Parathyroid adenoma (tissue), 2 donors: ENCODE measurements around the gene ZNF200.
"Not testable (repeated sequence)": the region's sequence is repeated elsewhere in the genome, so short reads cannot be mapped to it uniquely, and the experiment has no call there.

Experiments used
- H2AFZ ChIP-seq: fragments of 300-600 bp; sonication (generic); one replicate; pipeline ENCODE4 v1.7.0; 2017; ENCODE audit warnings: antibody characterized with exemption, mild to moderate bottlenecking
- H3K27ac ChIP-seq: fragments of 300-600 bp; sonication (generic); one replicate; pipeline ENCODE4 v1.7.0; 2017
- H3K27me3 ChIP-seq: fragments of 300-600 bp; sonication (generic); one replicate; pipeline ENCODE4 v1.7.0; 2017; ENCODE audit warnings: low read length; ENCODE audit not compliant: control insufficient read depth, insufficient read depth
- H3K36me3 ChIP-seq: fragments of 300-600 bp; sonication (generic); one replicate; pipeline ENCODE4 v1.7.0; 2017; ENCODE audit warnings: low read length; ENCODE audit not compliant: control insufficient read depth, insufficient read depth
- H3K4me1 ChIP-seq: fragments of 300-600 bp; sonication (generic); one replicate; pipeline ENCODE4 v1.7.0; 2017; ENCODE audit warnings: control low read depth
- H3K4me2 ChIP-seq: fragments of 300-600 bp; sonication (generic); one replicate; pipeline ENCODE4 v1.7.0; 2017; ENCODE audit warnings: low read length
- H3K4me3 ChIP-seq: fragments of 300-600 bp; sonication (generic); one replicate; pipeline ENCODE4 v1.7.0; 2017; ENCODE audit warnings: low read depth, low read length
- H3K79me2 ChIP-seq: fragments of 300-600 bp; sonication (generic); one replicate; pipeline ENCODE4 v1.7.0; 2017; ENCODE audit warnings: control low read depth
- H3K9ac ChIP-seq: fragments of 300-600 bp; sonication (generic); one replicate; pipeline ENCODE4 v1.7.0; 2017; ENCODE audit warnings: mild to moderate bottlenecking
- H3K9me3 ChIP-seq: fragments of 300-600 bp; sonication (generic); one replicate; pipeline ENCODE4 v1.7.0; 2017; ENCODE audit warnings: low read length; ENCODE audit not compliant: control insufficient read depth
- TF ChIP-seq, protein P1 (sequence below): fragments of 300-600 bp; sonication (generic); IDR thresholded peaks from one replicate; pipeline ENCODE4 v1.7.0; 2017; ENCODE audit warnings: antibody characterized with exemption, mild to moderate bottlenecking
- donor health status: primary hyperparathyroidism.

Gene ZNF200

DNA sequence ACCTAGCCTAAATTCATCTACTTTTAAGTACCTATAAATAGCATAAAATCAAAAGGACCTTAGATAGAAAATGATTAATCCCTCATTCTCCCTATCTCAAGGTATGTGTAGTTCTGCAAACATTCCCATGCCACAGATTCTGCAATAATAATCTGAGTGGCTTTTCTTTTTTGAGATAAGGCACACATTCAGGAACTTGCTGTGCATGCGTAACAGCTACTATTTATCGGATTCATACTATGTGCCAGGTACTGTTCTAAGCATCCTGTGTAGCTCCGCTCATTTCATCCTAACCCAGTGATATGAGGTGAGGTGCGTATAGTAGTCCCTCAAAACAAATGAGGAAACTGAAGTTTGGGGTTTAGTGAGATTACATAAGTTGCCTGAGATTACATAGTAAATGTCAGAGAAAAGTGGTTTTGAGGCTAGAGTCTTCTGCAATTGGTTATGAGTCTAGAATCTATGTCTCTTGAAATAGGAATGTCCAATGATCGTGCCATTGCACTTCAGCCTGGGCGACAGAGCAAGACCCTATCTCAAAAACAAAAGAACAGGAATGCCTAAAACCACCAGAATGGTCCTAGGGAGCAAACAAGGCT, 46.4 kb upstream of the ZNF200 start:
- Histone ChIP-seq H3K36me3 (no peaks in the 10 kb centered on the region), H3K27ac (no peak overlapping the region), H2AFZ (no peak overlapping the region), H3K4me1 (peaks cover 8% of the 10 kb centered on the region), H3K4me2 (no peak overlapping the region), H3K27me3 (no peaks in the 10 kb centered on the region), H3K4me3 (no peak overlapping the region), H3K9me3 (no peaks in the 10 kb centered on the region), H3K79me2 (peaks cover 24% of the 10 kb centered on the region), H3K9ac (no peak overlapping the region)
- TF ChIP-seq, protein P1, sequence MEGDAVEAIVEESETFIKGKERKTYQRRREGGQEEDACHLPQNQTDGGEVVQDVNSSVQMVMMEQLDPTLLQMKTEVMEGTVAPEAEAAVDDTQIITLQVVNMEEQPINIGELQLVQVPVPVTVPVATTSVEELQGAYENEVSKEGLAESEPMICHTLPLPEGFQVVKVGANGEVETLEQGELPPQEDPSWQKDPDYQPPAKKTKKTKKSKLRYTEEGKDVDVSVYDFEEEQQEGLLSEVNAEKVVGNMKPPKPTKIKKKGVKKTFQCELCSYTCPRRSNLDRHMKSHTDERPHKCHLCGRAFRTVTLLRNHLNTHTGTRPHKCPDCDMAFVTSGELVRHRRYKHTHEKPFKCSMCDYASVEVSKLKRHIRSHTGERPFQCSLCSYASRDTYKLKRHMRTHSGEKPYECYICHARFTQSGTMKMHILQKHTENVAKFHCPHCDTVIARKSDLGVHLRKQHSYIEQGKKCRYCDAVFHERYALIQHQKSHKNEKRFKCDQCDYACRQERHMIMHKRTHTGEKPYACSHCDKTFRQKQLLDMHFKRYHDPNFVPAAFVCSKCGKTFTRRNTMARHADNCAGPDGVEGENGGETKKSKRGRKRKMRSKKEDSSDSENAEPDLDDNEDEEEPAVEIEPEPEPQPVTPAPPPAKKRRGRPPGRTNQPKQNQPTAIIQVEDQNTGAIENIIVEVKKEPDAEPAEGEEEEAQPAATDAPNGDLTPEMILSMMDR: no peak

- H3K27me3 ChIP-seq: no peaks in the 10 kb centered on the region
- TF ChIP-seq, protein P1: no peak
- no peak overlapping the region for H3K4me3 ChIP-seq
- H3K9ac ChIP-seq: no peak overlapping the region
- no peaks in the 10 kb centered on the region for H3K9me3 ChIP-seq
- H3K27ac ChIP-seq: no peak overlapping the region
- H3K79me2 ChIP-seq: no peaks in the 10 kb centered on the region
- H2AFZ ChIP-seq: no peak overlapping the region
- no peak overlapping the region for H3K4me2 ChIP-seq
- H3K36me3 ChIP-seq: no peaks in the 10 kb centered on the region
- H3K4me1 ChIP-seq: no peaks in the 10 kb centered on the region
Observed at GRCh38 chr16:3276679-3277078, 41.7 kb upstream of the ZNF200 start.

DNA sequence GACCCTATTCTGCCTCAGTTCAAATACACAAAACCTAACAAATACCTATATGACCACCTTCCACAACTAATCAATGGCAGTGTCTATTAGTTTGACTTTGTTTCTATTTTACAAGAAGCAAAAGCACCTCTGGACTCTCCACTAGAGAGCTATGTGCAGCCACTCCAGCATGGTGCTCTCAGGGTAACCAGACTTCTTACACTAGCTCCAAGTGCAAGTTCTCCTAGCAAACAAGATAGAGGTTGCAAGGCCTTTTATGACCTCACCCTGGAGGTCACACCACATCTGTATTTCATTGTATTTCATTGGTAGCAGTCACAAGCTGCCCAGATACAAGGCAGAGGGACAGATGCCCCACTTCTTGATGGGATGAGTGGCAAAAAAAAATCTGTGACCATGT, 40.0 kb upstream of the ZNF200 start:
- Histone ChIP-seq H3K36me3 (no peaks in the 10 kb centered on the region), H3K4me1 (no peaks in the 10 kb centered on the region), H3K79me2 (no peaks in the 10 kb centered on the region), H2AFZ (no peak overlapping the region), H3K27ac (no peak overlapping the region), H3K4me2 (no peak overlapping the region), H3K9ac (no peak overlapping the region), H3K4me3 (no peak overlapping the region), H3K9me3 (no peaks in the 10 kb centered on the region), H3K27me3 (no peaks in the 10 kb centered on the region)
- TF ChIP-seq, protein P1: no peak

DNA sequence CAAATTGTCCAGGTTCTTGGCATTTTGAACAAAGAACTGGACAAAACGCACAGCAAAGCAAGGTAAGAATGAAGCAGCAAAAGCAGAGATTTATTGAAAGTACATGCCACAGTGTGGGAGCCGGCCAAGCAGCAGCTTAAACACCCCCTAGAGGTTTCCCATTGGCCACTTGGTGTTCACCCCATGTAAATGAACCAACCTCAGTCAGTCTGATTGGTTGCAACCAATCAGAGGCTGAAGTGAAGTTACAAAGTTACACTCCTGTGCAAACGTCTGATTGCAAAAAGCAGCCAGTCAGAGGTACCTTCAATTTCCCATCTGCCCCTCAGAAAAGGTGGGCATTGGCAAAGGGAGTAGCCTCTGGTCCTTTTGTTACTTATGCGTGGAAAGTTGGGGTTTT, 39.5 kb upstream of the ZNF200 start:
- Histone ChIP-seq H3K9ac (no peak overlapping the region), H3K4me3 (no peak overlapping the region), H2AFZ (no peak overlapping the region), H3K27ac (no peak overlapping the region), H3K27me3 (no peaks in the 10 kb centered on the region), H3K36me3 (no peaks in the 10 kb centered on the region), H3K4me1 (no peaks in the 10 kb centered on the region), H3K4me2 (no peak overlapping the region), H3K79me2 (no peaks in the 10 kb centered on the region), H3K9me3 (no peaks in the 10 kb centered on the region)
- TF ChIP-seq, protein P1: no peak

DNA sequence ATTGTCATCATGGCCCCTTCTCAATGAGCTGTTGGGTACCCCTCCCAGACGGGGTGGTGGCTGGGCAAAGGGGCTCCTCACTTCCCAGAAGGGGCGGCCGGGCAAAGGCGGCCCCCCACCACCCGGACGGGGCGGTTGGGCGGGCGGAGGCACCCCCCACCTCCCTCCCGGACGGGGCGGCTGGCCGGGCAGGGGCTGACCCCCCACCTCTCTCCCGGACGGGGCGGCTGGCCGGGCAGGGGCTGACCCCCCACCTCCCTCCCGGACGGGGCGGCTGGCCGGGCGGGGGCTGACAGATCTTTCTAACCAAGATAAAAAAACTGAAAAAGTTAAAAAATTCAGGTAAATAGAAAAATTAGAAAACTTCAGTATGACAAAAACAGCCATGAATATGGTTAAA, 36.3 kb upstream of the ZNF200 start:
- H3K9ac ChIP-seq, H3K79me2 ChIP-seq, H2AFZ ChIP-seq, H3K4me2 ChIP-seq, H3K4me1 ChIP-seq, H3K27ac ChIP-seq, H3K27me3 ChIP-seq, H3K36me3 ChIP-seq, H3K9me3 ChIP-seq, H3K4me3 ChIP-seq: not testable (repeated sequence)

- not testable (repeated sequence) for H3K27me3 ChIP-seq, H3K9ac ChIP-seq, H3K79me2 ChIP-seq, H3K36me3 ChIP-seq, H3K4me2 ChIP-seq, H3K9me3 ChIP-seq, H3K4me1 ChIP-seq, H3K27ac ChIP-seq, H3K4me3 ChIP-seq, H2AFZ ChIP-seq
Observed at GRCh38 chr16:3270718-3271117, 35.8 kb upstream of the ZNF200 start.
